GM18511 (cell line): ENCODE measurements around the gene COL4A1.

Experiments
- ATAC-seq: cut with Tn5 transposase; IDR thresholded peaks from one replicate; pipeline ENCODE4 v1.9.1; 2021; ENCODE audit warnings: mild to moderate bottlenecking, moderate library complexity; ENCODE audit not compliant: unreplicated experiment

The COL4A1 gene

GRCh38 chr13:110341445-110342244 lies 34.7 kb upstream of the COL4A1 start:
- peak; percentile 79 for ATAC-seq

- peak; percentile 63 for ATAC-seq
These were observed 34.0 kb upstream of the COL4A1 start for GRCh38 chr13:110340812-110341444.

GRCh38 chr13:110339975-110340550 lies 33.1 kb upstream of the COL4A1 start:
- ATAC-seq: no peak

GRCh38 chr13:110339263-110339662 lies 32.3 kb upstream of the COL4A1 start:
- no peak for ATAC-seq

GRCh38 chr13:110338441-110339101 lies 31.6 kb upstream of the COL4A1 start:
- no peak for ATAC-seq

- no peak for ATAC-seq
These were observed 30.3 kb upstream of the COL4A1 start for GRCh38 chr13:110337247-110337646.

GRCh38 chr13:110336681-110337080 lies 29.7 kb upstream of the COL4A1 start:
- no peak for ATAC-seq

- no peak for ATAC-seq
These were observed 29.2 kb upstream of the COL4A1 start for GRCh38 chr13:110336108-110336507.

GRCh38 chr13:110334841-110335490 lies 28.0 kb upstream of the COL4A1 start:
- no peak for ATAC-seq

- ATAC-seq: no peak
These were observed 27.3 kb upstream of the COL4A1 start for GRCh38 chr13:110334256-110334655.

GRCh38 chr13:110333837-110334236 lies 26.9 kb upstream of the COL4A1 start:
- ATAC-seq: no peak

- no peak for ATAC-seq
These were observed 25.8 kb upstream of the COL4A1 start for GRCh38 chr13:110332750-110333149.

GRCh38 chr13:110331362-110331761 lies 24.4 kb upstream of the COL4A1 start:
- no peak for ATAC-seq

GRCh38 chr13:110330491-110331011 lies 23.6 kb upstream of the COL4A1 start:
- no peak for ATAC-seq

- no peak for ATAC-seq
These were observed 23.0 kb upstream of the COL4A1 start for GRCh38 chr13:110329798-110330461.

GRCh38 chr13:110329258-110329657 lies 22.3 kb upstream of the COL4A1 start:
- ATAC-seq: no peak

- ATAC-seq: no peak
These were observed 21.6 kb upstream of the COL4A1 start for GRCh38 chr13:110328573-110328972.

GRCh38 chr13:110327051-110327721 lies 20.2 kb upstream of the COL4A1 start:
- no peak for ATAC-seq

- no peak for ATAC-seq
These were observed 19.4 kb upstream of the COL4A1 start for GRCh38 chr13:110326263-110326904.
